DLD1 (cell line): Measurements from ENCODE around the gene TMPRSS11F.

Experiments
- in situ Hi-C: cut with HindIII; loops from 2 replicates; pipeline ENCODE4 v1.10.0; 2017; ENCODE audit warnings: low sequenced_read_pairs

The TMPRSS11F gene

DNA sequence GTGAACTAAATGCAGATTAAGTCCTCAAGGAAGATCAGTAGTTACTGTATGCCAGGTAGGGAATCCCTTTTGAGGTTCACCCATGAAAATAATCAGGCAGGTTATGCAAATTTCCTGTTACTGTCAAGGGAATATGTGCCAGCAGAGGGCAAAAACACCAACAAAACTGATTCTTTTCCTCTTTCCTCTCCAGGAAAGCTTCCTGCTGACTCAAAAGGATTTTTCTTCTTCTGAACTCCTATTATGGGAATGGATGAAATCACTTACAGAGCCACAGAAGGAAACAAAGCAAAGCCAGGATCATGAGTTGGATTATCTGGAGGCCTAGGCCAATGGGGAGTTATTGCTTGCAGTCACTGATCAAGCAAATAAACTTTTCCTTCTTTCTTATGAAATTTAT is 49.7 kb downstream of the TMPRSS11F start:
- in situ Hi-C loops: no loop called here

DNA sequence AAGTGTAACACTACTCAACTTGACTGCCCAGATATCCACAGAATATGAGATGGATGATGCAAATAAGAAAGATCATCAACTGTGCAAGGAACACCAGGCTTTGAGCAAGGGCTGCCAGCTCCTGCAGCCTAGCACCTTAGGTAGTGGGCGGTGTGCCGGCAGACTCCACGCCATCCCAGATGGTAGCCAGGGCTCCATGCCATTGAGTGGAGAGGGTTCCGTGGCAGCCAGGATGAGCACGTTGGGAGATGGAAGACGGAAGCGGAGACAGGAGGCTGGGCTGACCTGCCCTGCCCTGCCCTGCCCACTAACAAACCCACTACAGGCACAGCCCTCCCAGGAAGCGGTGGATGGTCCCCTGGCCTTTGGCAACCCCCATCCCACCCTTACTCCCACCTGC is 51.9 kb downstream of the TMPRSS11F start:
- in situ Hi-C loops: no loop called here

DNA sequence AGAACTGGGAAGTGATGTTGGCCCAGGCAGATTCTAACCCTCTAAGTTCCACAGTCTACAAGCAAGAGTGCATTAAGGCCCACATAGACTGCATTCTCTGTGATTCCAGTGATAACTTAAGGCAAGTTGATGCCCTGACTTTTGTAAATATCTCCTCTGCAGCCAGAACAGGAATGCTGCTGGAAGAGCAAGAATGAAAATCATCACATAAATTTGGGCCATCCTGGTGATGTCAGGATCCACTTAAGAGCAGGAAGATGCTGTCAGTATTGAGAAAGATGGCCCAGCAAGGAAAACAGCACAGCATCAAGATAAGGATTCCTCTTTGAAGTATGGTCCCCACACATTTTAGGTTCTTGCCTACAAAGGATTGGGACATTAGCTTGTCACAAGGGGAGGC is 52.4 kb downstream of the TMPRSS11F start:
- in situ Hi-C loops: no loop called here

DNA sequence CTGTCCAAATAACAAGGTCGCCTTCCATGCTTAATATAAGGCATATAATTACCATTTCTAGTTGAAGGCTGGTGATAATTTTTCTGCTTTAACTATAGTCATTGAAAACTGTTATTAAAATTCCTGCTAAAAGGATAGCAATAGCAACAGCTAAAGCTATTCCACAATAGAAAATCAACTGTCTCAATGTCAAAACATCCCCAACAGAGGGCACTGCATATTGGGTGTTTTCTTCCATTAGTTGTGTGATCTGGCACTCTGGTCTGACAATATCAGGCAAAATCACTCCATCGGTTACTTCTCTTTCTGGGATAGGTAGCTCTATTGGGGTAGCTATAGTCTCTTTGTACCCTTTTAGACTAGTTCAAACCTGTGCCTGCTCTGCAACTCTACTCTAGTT is 53.5 kb downstream of the TMPRSS11F start:
- in situ Hi-C loops: no loop called here

DNA sequence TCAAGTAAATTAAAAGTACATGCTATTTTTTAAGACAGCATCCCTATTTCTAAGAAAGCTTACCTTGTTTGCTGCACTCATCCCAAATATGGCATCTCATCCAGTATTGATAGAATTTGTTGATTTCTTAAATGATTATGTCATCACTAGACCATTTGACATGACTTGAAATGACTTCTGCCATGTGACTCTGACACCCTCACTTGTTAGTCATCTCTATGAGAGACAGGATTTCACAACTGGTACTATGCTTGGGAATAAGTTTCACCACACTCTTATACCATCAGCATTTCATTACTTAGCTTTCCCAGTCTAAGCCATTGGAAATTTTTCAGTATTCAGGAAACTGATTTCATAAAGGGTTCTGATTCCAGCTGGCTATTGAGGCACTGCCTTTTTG is 55.3 kb downstream of the TMPRSS11F start:
- in situ Hi-C loops: no loop called here

DNA sequence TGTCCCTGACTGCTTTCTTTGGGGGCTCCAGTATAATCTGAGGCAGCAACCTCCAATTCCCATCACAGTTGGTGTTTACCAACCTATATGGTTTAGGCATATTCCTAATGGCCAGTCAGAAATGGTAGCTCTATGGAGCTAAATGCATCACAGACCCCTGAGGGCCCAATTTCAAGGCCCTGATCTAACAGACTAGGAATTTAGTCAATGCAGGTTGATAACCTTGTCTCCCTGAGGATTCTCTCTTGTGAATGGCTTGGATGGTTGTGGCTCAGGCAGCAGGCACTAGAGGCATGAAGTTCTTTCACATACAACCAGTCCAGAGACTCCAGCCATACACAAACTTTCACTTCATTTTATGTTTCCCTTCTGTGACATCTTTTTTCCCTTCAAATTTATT is 59.4 kb downstream of the TMPRSS11F start:
- in situ Hi-C loops: no loop called here

DNA sequence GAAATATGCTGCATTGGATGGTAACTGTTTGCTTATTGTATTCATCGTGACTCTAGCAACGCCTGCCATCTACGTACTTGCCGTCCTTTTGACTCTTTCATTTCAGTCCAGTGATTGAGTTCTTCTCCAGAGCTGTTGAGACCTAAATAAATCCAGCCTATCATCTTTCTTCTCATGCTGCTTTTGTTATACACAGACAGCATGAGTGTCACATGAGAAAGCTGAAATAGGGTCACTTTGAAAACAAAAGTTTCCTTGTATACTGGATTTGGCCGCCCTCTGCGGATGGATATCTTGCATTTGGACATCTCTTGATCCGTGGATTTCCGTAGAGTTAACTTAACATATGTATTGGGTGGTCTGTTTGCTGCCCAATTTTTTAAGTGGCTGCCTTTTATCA is 67.2 kb downstream of the TMPRSS11F start:
- in situ Hi-C loops: no loop called here

DNA sequence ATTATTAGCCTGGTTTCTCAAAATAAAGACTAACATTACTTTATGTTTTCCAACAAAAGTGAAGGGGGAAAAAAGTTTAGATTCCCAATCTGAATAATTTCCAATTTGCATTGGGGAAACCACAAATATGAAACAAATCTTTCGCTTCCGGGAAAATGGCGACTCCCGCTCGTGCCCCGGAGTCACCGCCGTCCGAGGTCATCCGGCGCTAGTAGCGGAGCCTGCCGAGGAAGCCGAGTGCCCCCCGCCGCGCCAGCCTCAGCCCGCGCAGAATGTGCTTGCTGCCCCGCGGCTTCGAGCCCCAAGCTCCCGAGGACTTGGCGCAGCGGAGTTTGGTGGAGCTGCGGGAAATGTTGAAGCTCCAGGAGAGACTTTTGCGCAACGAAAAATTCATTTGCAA is 91.4 kb downstream of the TMPRSS11F start:
- in situ Hi-C loops: no loop called here

DNA sequence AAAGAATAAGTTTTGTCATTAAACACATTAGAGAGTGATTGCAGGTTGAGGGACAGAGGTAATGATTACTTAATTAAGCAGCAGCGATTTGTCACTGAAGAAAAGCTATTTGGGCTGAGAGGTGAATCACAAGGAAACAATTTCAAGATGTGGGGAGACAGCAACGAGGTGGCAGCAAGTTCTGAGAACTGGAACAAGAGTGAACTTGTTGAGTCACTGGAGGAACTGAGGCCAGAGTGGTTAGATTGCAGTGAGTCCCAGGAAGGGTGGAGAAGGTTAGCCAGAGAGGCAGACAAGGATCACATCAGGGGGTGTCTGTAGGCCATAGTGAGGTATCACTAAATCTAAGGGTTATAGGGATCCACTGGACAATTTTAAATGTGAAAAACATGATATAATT is 108.5 kb downstream of the TMPRSS11F start:
- in situ Hi-C loops: no loop called here

DNA sequence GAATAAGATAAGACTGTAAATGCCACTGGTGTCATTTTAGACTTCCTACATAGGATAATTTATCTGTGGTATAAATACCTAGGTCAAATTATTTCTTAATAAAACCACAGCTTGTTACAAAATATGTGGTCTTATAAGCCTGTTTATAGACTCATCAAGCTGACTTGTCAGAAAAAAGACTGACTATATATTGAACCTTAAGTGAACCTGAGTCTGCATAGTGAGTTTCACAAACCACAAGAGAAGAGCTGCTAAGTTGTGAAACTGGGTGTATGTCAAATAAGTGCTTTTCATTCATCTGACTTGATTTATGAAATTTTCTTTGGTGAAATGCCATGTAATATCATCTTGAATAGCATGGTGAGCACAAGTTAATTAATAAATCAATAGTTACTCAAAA is 118.0 kb downstream of the TMPRSS11F start:
- in situ Hi-C loops: no loop called here
